GM19099 (cell line): ENCODE measurements around the gene GRP.

Experiments used
- POLR2A ChIP-seq: IDR thresholded peaks from 3 replicates; pipeline ENCODE4 v1.6.1; 2011; ENCODE audit warnings: low read depth; ENCODE audit not compliant: insufficient read length; ENCODE audit errors: extremely low read depth

The GRP gene

GRCh38 chr18:59264121-59264571, 44.2 kb downstream of the GRP start:
- no peak for TF ChIP-seq POLR2A

GRCh38 chr18:59264651-59265245, 44.8 kb downstream of the GRP start:
- TF ChIP-seq POLR2A = no peak

- TF ChIP-seq POLR2A = no peak
These were observed 45.5 kb downstream of the GRP start for GRCh38 chr18:59265246-59265973.

- TF ChIP-seq POLR2A = no peak
These were observed 46.0 kb downstream of the GRP start for GRCh38 chr18:59265974-59266369.

GRCh38 chr18:59266459-59266858, 46.5 kb downstream of the GRP start:
- no peak for TF ChIP-seq POLR2A

GRCh38 chr18:59266886-59267502, 47.0 kb downstream of the GRP start:
- no peak for TF ChIP-seq POLR2A

GRCh38 chr18:59267503-59268126, 47.7 kb downstream of the GRP start:
- TF ChIP-seq POLR2A = no peak

- no peak for TF ChIP-seq POLR2A
These were observed 48.3 kb downstream of the GRP start for GRCh38 chr18:59268127-59268720.

- TF ChIP-seq POLR2A = no peak
These were observed 49.0 kb downstream of the GRP start for GRCh38 chr18:59268721-59269562.

GRCh38 chr18:59269563-59270119, 49.7 kb downstream of the GRP start:
- no peak for TF ChIP-seq POLR2A

- no peak for TF ChIP-seq POLR2A
These were observed 50.8 kb downstream of the GRP start for GRCh38 chr18:59270689-59271257.

GRCh38 chr18:59271606-59272220, 51.8 kb downstream of the GRP start:
- no peak for TF ChIP-seq POLR2A

- no peak for TF ChIP-seq POLR2A
These were observed 52.4 kb downstream of the GRP start for GRCh38 chr18:59272221-59272888.
